Heart left ventricle (tissue), 16 donors: ENCODE data around the gene GJA1. TPM values are rescaled to one million over a fixed set of nuclear protein-coding genes. Genes with fewer than 3 reads are reported as not detected.

Experiments
- ATAC-seq, 4 donors: fragments of 200-7000 bp; cut with Tn5 transposase; one replicate each; pipeline ENCODE4 v1.9.1; 2020 to 2022; ENCODE audit warnings: moderate library complexity in 4 of 4, mild to moderate bottlenecking in 3 of 4, moderate number of reproducible peaks in 1 of 4
- DNase-seq, 5 donors: peaks; one replicate each; pipeline ENCODE4 v3.0.0-alpha.2; 2020
- H3K27ac ChIP-seq, 12 donors: fragments of 200-600 bp; sonication (generic) in 4 of 12; one replicate each; pipeline versions ENCODE4 v1.5.0 to v1.8.0; 2016 to 2022; ENCODE audit warnings: mild to moderate bottlenecking in 2 of 12
- H3K27me3 ChIP-seq, 9 donors: fragments of 200-600 bp; sonication (generic) in 2 of 9; one replicate each; pipeline versions ENCODE4 v1.5.1 to v1.8.0; 2016 to 2022; ENCODE audit warnings: mild to moderate bottlenecking in 3 of 9
- H3K36me3 ChIP-seq, 9 donors: fragments of 200-600 bp; sonication (generic) in 2 of 9; one replicate each; pipeline versions ENCODE4 v1.5.0 to v1.8.0; 2018 to 2022; ENCODE audit warnings: mild to moderate bottlenecking in 2 of 9
- H3K4me1 ChIP-seq, 12 donors: fragments of 200-600 bp; sonication (generic) in 4 of 12; one replicate each; pipeline versions ENCODE4 v1.5.0 to v1.8.0; 2016 to 2022; ENCODE audit warnings: mild to moderate bottlenecking in 3 of 12
- H3K4me3 ChIP-seq, 12 donors: fragments of 200-600 bp; sonication (generic) in 4 of 12; one replicate each; pipeline versions ENCODE4 v1.5.0 to v1.8.0; 2017 to 2022; ENCODE audit warnings: mild to moderate bottlenecking in 9 of 12, moderate library complexity in 4 of 12
- H3K9me3 ChIP-seq, 12 donors: fragments of 200-600 bp; sonication (generic) in 4 of 12; one replicate each; pipeline versions ENCODE4 v1.5.0 to v1.8.0; 2016 to 2022; ENCODE audit warnings: mild to moderate bottlenecking in 1 of 12
- CTCF ChIP-seq, 12 donors: fragments of 200-600 bp; sonication (generic) in 4 of 12; IDR thresholded peaks; one replicate each; pipeline versions ENCODE4 v1.5.0 to v1.8.0; 2018 to 2022; ENCODE audit warnings: antibody characterized with exemption in 12 of 12, mild to moderate bottlenecking in 5 of 12
- POLR2A ChIP-seq, 2 donors: fragments of 450-650 bp; IDR thresholded peaks; one replicate each; pipeline ENCODE4 v1.6.1; 2017; ENCODE audit warnings: antibody characterized with exemption in 2 of 2, mild to moderate bottlenecking in 2 of 2, moderate library complexity in 2 of 2
- WGBS, 4 donors: extraction: QIAGEN DNeasy Blood & Tissue Kit in 2 of 4; methylation state at CpG; one replicate each; pipeline versions ENCODE4 v1.1.5 to v1.1.7; 2013 to 2018; 5-methylcytosine and 5-hydroxymethylcytosine counted together
- intact Hi-C, 10 donors: fragments of 100-400 bp; cut with DNase I; formaldehyde crosslinking; loops; one replicate each; pipeline versions ENCODE4 v1.11.1 to v1.14.2; 2022
- polyA plus RNA-seq, 2 donors: library from polyadenylated mRNA; stranded (reverse); fragments of 200-250 nt; gene quantifications; one replicate each; pipeline ENCODE4 v1.2.3, GENCODE V29; 2013
- total RNA-seq, 9 donors: library from RNA; depleted of rRNA in 2 of 9; stranded (reverse); fragments of >200 nt in 2 of 9; fragmentation: NEBNext Ultra II Directional in 3 of 9; extraction: Animal tissue kit (Norgen Biotek cat#: 25700) in 3 of 9; gene quantifications; one replicate each; pipeline versions ENCODE4 v1.1.0 to v1.2.4, GENCODE V29; 2016 to 2023
- donor health status: ischemic (EF 13 %, LVEDD 7.1; RV severe dilation, severe dysfunction).
- donor health status: healthy with polysubstance abuse.
- donor health status: DM: no; HTN: yes; CAD: no.
- donor health status: DM: no; HTN: no; CAD: no.
- donor health status: ischemic (EF 25% LVEDD 6.9; RV normal size, moderate dysfunction).
- donor health status: ischemic (EF 25% LVEDD 5.7; RV mildly dilated, moderate dysfunction).
- donor health status: healthy.
- donor health status: DM: yes; HTN: yes; CAD: no.
- donor health status: ischemic (EF 35%, LVEDD 5.7; RV mildly dilated, moderate dysfunction).
- donor health status: nonischemic (EF 11% LVEDD 7.7; RV severe dilation, severe dysfunction).
- donor health status: DM: yes; HTN: yes; CAD: no.
- donor health status: PGD.
- donor health status: ischemic (EF 29% LVEDD 5.4; RV normal size, mild dysfunction).
- donor health status: nonischemic (EF 23%, LVEDD 6.1; RV moderate dilation, normal function).

Gene GJA1
- total and polyA plus RNA-seq, 11 donors = 103 to 404 (median 208) TPM

- peaks cover 0 to 40% (median 9%) of the 10 kb centered on the region in 12 donors for H3K4me1 ChIP-seq
- H3K4me3 ChIP-seq = peak overlapping the region in 1 of 12 donors; percentile 0
- H3K27ac ChIP-seq = no peak overlapping the region
- no peaks in the 10 kb centered on the region for H3K27me3 ChIP-seq
- intact Hi-C loops = loop anchor here in 1 of 10 donors (10.0 kb wide), 1 partner anchor 135 kb away; no protein-coding TSS in a partner anchor
- no peak for DNase-seq
- no peak for ATAC-seq
- TF ChIP-seq POLR2A (IDR thresholded peaks at IDR 0.05) = no peak
- no peak for TF ChIP-seq CTCF (IDR thresholded peaks at IDR 0.05)
- no peaks in the 10 kb centered on the region for H3K9me3 ChIP-seq
- 83 to 91% (median 88%) methylated on average over 1 of the region's 1 CpG for WGBS, 4 donors
- H3K36me3 ChIP-seq = peaks cover 0 to 55% (median 23%) of the 10 kb centered on the region in 9 donors
Measured at GRCh38 chr6:121449331-121449730, 13.9 kb downstream of the GJA1 start.

- Histone ChIP-seq H3K4me3 (no peak overlapping the region), H3K4me1 (peaks cover 0 to 35% (median 3%) of the 10 kb centered on the region in 12 donors), H3K27ac (no peak overlapping the region), H3K36me3 (peaks cover 0 to 52% (median 23%) of the 10 kb centered on the region in 9 donors), H3K27me3 (no peaks in the 10 kb centered on the region), H3K9me3 (no peaks in the 10 kb centered on the region)
- intact Hi-C loops = loop anchor here in 1 of 10 donors (10.0 kb wide), 1 partner anchor 135 kb away; no protein-coding TSS in a partner anchor
- no peak for DNase-seq
- WGBS, 4 donors = 83 to 92% (median 89%) methylated on average over 11 of the region's 11 CpGs
- no peak for TF ChIP-seq POLR2A (IDR thresholded peaks at IDR 0.05)
- no peak for TF ChIP-seq CTCF (IDR thresholded peaks at IDR 0.05)
- no peak for ATAC-seq
Measured at GRCh38 chr6:121450242-121450641, 14.8 kb downstream of the GJA1 start.

GRCh38 chr6:121451250-121451649, 15.8 kb downstream of the GJA1 start:
- Histone ChIP-seq H3K36me3 (peaks cover 0 to 45% (median 23%) of the 10 kb centered on the region in 9 donors), H3K27ac (no peak overlapping the region), H3K27me3 (no peaks in the 10 kb centered on the region), H3K4me3 (no peak overlapping the region), H3K9me3 (no peaks in the 10 kb centered on the region), H3K4me1 (peaks cover 0 to 26% (median 2%) of the 10 kb centered on the region in 12 donors)
- DNase-seq (no peak), ATAC-seq (no peak)
- intact Hi-C loops = loop anchor here in 1 of 10 donors (10.0 kb wide), 1 partner anchor 134 kb away; no protein-coding TSS in a partner anchor
- no peak for TF ChIP-seq CTCF (IDR thresholded peaks at IDR 0.05)
- no peak for TF ChIP-seq POLR2A (IDR thresholded peaks at IDR 0.05)

GRCh38 chr6:121453191-121453590, 17.7 kb downstream of the GJA1 start:
- TF ChIP-seq CTCF (IDR thresholded peaks at IDR 0.05) (no peak), POLR2A (IDR thresholded peaks at IDR 0.05) (no peak)
- WGBS, 4 donors = 80 to 84% (median 82%) methylated on average over 5 of the region's 5 CpGs

More at GRCh38 chr6:121453191-121453590, 17.7 kb downstream of the GJA1 start:
- ATAC-seq (no peak), DNase-seq (no peak)
- intact Hi-C loops = loop anchor here in 1 of 10 donors (10.0 kb wide), 1 partner anchor 132 kb away; no protein-coding TSS in a partner anchor
- no peak overlapping the region for H3K4me3 ChIP-seq
- peaks cover 0 to 25% (median 8%) of the 10 kb centered on the region in 9 donors for H3K36me3 ChIP-seq
- no peaks in the 10 kb centered on the region for H3K9me3 ChIP-seq
- no peaks in the 10 kb centered on the region for H3K27me3 ChIP-seq
- H3K4me1 ChIP-seq = peaks cover 0 to 13% (median 0%) of the 10 kb centered on the region in 12 donors
- no peak overlapping the region for H3K27ac ChIP-seq
